ENCODE data around the gene SYS1. TPM values are rescaled to one million over a fixed set of nuclear protein-coding genes. Genes with fewer than 3 reads are reported as not detected.
"Not testable (repeated sequence)": the region's sequence is repeated elsewhere in the genome, so short reads cannot be mapped to it uniquely, and the experiment has no call there.

The SYS1 gene
- total RNA-seq, 2 donors from 2014 or later: 23.4 to 24.1 TPM

DNA sequence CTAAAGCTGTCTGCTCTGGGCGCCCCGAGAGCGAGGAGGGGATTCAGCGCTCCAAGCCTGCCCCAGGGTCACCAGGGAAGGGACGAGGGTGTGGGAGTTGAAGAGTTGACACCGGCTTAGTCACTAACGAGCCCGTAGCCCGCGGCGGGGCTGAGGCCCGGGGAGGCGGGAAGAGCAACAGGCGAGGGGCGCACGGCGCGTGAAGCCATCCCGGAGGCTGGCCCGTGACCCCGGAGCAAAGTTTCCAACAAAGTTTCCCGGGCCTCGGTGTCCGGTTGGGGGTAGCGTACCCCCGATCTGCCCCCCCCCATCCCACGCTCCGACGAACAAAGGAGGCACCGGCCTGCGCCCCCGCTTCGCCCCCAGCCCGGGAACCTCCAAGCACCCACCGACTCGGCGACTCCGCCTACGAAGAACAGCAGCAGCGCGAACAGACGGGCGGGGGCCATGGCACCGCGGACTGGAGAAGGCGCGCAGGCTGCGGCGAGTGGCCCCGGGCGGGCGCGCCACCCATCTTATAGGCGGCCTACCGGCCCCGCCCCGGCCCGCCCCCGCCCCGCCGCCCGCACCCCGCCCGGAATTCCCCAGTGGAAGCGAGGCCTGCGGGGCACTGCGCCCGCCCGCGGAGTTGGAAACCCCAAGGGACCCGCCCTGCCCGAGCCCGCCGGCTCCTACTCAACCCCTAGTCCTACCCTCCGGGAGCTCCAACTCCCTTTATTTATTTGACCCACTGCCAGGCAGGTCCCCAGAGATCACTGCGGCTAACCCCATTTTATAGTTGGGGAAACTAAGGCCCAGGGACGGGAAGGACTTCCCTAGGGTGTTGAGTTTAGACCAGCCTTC lies 14.8 kb upstream of the SYS1 start, which contains the start of gene SDC4:
Gene SDC4 (minus strand): TSS at position 489 of the 843 bp plus-strand sequence. CDS start 40 bp downstream, at position 449.
- ATAC-seq (peak; percentile 84 to 88), DNase-seq (peak; percentile 72)
- intact Hi-C loops (cut with DNase I): no loop called here

DNA sequence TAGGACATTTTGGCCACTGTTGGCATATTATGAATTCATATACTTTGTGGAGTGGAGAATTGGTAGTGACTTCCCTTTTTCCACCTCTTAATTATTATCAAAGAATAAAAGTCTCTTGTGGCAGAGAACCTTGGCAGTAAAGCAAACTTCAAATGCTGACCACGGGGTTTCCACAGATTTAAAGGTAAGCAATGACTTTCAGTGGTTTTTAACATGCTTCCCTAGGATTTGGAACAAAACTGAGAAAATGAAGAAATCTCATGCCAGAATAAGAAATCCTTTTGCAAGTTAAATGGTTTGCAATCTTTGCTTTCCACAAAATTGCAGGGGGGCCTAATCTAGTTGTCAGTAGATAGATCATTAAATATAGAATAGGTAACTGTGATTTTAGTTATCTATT lies 12.7 kb upstream of the SYS1 start:
- DNase-seq (no peak), ATAC-seq (no peak)
- intact Hi-C loops (cut with DNase I): no loop called here

- intact Hi-C loops (cut with DNase I); ATAC-seq; DNase-seq: not testable (repeated sequence)
Measured at GRCh38 chr20:45350795-45351194, 12.2 kb upstream of the SYS1 start.

GRCh38 chr20:45352729-45353128 lies 10.2 kb upstream of the SYS1 start:
- ATAC-seq (no peak), DNase-seq (no peak)
- intact Hi-C loops (cut with DNase I): no loop called here

GRCh38 chr20:45353746-45354145 lies 9.2 kb upstream of the SYS1 start:
- ATAC-seq (no peak), DNase-seq (no peak)
- intact Hi-C loops (cut with DNase I): no loop called here

DNA sequence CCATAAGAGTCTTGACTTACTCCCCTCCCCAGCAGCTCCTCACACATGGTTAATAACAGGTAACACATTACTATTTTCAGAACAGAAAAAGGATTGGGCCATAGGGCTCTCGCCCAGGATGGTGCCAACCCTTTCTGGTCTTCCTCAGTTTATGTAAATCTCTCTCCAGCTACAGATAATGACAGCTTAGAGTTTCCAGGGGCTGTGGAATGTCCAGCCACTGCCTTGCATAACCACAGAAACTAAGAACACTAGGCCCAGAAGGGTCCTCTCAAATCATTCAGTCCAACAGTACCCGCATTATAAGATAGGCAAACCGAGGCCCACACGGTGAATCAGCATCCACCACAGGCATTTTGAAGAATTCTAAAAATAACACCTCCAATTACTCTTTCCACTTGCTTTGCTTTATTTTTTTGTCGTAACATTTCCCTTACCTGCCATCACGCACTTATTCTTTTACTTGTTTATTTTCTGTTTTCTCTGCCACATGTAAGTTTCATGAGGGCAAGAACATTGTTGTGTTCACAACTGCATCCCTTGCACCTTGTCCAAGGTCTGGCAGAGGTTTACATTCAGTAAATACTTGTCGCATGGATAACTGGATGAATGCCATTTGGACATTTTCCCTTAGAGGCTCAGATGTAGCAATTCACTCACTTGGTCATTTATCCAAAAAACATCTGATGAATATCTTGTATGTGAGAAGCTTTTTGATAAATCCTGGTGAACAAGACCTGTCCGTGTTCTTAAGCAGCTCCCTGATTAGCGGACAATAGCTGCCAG lies 8.3 kb upstream of the SYS1 start:
- intact Hi-C loops (cut with DNase I): no loop called here
- DNase-seq (no peak), ATAC-seq (no peak)

- ATAC-seq (no peak), DNase-seq (no peak)
- intact Hi-C loops (cut with DNase I): no loop called here
Measured at GRCh38 chr20:45355209-45356084, 7.5 kb upstream of the SYS1 start.

- ATAC-seq (peak; percentile 41 to 60), DNase-seq (peak; percentile 78)
- intact Hi-C loops (cut with DNase I): loop anchor here in 1 of 2 donors (2.0 kb wide), 3 partner anchors 14 to 48 kb away; no protein-coding TSS in a partner anchor
Measured at GRCh38 chr20:45358282-45359068, 4.5 kb upstream of the SYS1 start.

- peak; percentile 12 to 36 for ATAC-seq
- intact Hi-C loops (cut with DNase I): loop anchor here in 1 of 2 donors (2.0 kb wide), 3 partner anchors 14 to 48 kb away; no protein-coding TSS in a partner anchor
- peak; percentile 70 for DNase-seq
Measured at GRCh38 chr20:45359069-45359405, 3.9 kb upstream of the SYS1 start.

DNA sequence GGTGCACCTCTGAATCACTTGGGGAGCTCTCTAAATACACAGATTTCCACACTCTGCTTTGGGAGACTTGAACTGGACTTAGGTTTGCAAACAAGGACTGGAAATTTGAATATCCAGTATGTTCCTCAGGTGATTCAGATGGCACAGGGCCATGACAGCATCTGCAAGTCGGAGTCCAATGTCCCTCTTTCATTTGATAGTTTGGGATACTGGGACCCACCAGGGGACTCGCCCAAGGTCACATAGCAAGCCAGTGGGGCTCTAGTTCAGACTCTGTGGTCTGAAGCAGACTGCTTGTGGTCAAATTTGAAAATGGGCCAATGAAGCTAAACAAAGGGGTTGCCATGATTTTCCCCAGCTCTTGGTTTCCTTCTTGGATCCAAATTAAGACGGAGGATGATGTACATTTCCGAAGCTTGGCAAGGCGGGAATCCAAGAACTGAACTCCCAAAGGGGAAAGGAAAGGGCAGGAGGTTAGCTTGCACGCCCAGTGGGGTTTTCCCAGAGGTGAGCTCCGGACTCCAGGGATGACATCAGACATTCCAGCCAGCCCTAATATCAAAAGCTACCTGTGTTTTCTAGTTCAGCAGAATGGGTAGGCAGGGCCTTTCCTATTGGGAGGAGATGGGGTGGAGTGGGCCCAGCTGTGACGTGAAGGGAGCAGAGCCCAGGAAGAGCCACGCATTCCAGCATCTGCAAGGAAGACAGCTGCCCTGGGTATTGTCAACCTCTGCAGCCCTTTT lies 3.4 kb upstream of the SYS1 start:
- intact Hi-C loops (cut with DNase I): loop anchor here in 1 of 2 donors (2.0 kb wide), 3 partner anchors 15 to 47 kb away; no protein-coding TSS in a partner anchor
- DNase-seq (no peak), ATAC-seq (peak in 1 of 2 donors; percentile 0)

GRCh38 chr20:45361793-45362192 lies 1.2 kb upstream of the SYS1 start:
- ATAC-seq (no peak), DNase-seq (no peak)
- intact Hi-C loops (cut with DNase I): no loop called here

DNA sequence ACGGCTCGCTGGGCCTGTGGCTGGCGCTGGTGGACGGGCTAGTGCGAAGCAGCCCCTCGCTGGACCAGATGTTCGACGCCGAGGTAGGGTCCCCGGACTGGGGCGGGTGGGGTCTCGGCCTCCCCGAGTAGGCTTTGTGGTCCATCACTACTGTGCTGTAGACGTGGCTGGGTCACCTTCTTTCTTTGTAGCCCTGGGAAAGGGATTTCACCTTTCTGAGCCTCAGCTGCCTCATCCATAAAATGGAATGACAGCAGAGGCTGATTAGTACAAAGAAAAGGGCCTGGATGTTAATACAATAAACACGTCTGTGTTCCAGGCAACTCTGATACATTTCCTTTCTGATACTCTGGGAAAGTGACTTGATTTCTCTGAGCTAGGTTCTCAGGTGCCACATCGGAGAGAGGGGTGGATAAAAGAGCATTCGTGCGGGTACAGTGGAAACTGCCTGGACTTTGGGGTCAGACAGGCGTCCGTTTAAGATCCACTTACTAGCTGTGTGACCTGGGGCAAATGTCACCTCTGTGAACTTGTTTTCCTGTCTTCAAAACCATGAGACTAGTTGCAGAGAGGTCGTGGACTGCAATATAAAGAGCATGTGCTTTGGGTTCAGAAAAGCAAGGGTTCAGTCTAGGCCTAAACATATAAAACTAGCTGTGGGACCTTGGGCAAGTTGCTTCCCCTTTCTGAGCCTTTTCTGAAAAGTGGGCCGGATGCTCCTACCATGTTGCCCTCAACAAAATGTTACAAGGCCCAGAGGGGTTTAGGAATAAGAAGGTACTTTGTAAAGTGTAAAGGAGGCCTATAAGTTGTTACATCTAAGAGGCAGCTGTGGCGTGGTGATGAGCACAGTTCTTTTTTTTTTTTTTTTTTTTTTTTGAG lies 896 bp downstream of the SYS1 start:
- ATAC-seq: no peak
- intact Hi-C loops (cut with DNase I): no loop called here
- DNase-seq: no peak

DNA sequence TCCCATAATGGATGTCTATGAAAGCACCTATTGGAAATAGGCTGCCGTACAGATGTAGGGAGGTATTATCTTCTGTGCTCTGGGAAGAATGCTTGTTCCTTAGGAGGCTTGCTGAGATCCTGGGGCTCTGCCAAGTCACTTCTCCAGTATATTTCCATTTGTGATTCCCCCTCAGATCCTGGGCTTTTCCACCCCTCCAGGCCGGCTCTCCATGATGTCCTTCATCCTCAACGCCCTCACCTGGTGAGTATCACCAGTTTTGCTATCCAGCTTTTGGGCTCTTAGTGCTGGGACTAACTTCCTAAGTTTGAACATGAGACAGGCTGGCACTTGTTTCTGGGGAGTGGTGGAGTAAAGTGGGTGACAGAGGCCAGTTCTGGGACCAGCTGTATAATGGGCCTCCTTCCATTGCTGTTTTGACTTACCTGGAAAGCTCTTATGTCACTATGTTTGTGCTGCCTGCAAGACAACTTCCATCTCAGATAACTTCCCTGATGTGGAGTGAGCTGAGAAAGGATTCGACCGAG lies 2.6 kb downstream of the SYS1 start:
- intact Hi-C loops (cut with DNase I): no loop called here
- ATAC-seq (no peak), DNase-seq (no peak)

DNA sequence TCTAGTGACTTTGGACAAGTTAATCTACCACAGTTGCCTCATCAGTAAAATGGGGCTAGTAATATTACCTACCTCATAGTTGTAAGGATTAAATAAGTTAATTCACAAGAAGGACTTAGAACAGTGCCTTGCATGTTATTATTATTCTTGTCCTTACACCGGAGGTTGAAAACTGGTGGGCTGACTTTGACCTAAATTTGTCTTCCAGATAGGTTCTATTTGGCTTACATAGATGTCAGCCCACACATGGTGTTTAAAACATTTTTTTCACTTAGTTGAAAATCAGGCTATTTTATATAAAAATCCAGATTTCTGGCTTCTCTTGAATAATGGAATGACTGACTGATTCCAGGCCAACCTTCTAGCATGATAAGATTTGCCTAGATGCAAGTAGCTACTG lies 3.2 kb downstream of the SYS1 start:
- DNase-seq (no peak), ATAC-seq (no peak)
- intact Hi-C loops (cut with DNase I): no loop called here

DNA sequence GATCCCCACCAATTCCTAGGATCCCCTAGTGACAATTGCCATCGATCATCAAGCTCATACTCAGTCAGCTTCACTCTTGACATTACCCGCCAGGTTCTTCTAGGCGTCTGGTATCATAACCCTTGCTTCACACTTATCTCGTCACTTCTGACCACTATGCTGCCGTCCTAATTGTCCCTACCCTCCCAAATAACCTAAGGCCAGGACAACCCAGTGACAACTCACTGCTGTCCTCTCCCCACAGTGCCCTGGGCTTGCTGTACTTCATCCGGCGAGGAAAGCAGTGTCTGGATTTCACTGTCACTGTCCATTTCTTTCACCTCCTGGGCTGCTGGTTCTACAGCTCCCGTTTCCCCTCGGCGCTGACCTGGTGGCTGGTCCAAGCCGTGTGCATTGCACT lies 3.7 kb downstream of the SYS1 start:
- ATAC-seq (no peak), DNase-seq (no peak)
- intact Hi-C loops (cut with DNase I): no loop called here

- no peak for DNase-seq
- ATAC-seq: no peak
- intact Hi-C loops (cut with DNase I): no loop called here
Measured at GRCh38 chr20:45367126-45367525, 4.2 kb downstream of the SYS1 start.

Data from left cardiac atrium (tissue), 4 donors.